Uterus (tissue), 2 donors: Measurements from ENCODE around the gene MACROH2A1.

ENCODE experiments used
- CTCF ChIP-seq, 4 experiments: fragments of 200-600 bp in 2 of 4; fragments of 450-650 bp in 2 of 4; sonication (generic) in 2 of 4; IDR thresholded peaks; one replicate each; pipeline ENCODE4 v1.5.1; 2016 to 2019; ENCODE audit warnings: antibody characterized with exemption in 4 of 4, mild to moderate bottlenecking in 2 of 4, moderate library complexity in 1 of 4
- POLR2A ChIP-seq, 2 donors: fragments of 450-650 bp; IDR thresholded peaks; one replicate each; pipeline ENCODE4 v1.6.1; 2016; ENCODE audit warnings: antibody characterized with exemption in 2 of 2, mild to moderate bottlenecking in 1 of 2, moderate library complexity in 1 of 2

- TF ChIP-seq POLR2A (IDR thresholded peaks at IDR 0.05) (no peak), CTCF (IDR thresholded peaks at IDR 0.05) (no peak)
Observed at GRCh38 chr5:135398160-135398854, 724 bp downstream of the MACROH2A1 start.
